Tibial nerve (tissue), 4 donors: ENCODE measurements around the gene DDX1. TPM values are rescaled to one million over a fixed set of nuclear protein-coding genes. Genes with fewer than 3 reads are reported as not detected.

Source experiments
- DNase-seq, 2 donors: peaks; one replicate each; pipeline ENCODE4 v3.0.0-alpha.2; 2019; ENCODE audit warnings: low spot score in 2 of 2
- H3K27ac ChIP-seq, 4 donors: fragments of 200-600 bp; sonication (generic) in 3 of 4; one replicate each; pipeline ENCODE4 v1.5.1; 2017 to 2019; ENCODE audit warnings: mild to moderate bottlenecking in 1 of 4
- H3K27me3 ChIP-seq, 2 donors: fragments of 200-600 bp; sonication (generic) in 1 of 2; one replicate each; pipeline versions ENCODE4 v1.5.1 to v1.6.0; 2017 to 2019
- H3K36me3 ChIP-seq, 3 donors: fragments of 200-600 bp; sonication (generic); one replicate each; pipeline ENCODE4 v1.5.1; 2018 to 2019
- H3K4me1 ChIP-seq, 4 donors: fragments of 200-600 bp; sonication (generic) in 3 of 4; one replicate each; pipeline ENCODE4 v1.5.1; 2017 to 2019
- H3K4me3 ChIP-seq, 4 donors: fragments of 200-600 bp; sonication (generic) in 3 of 4; one replicate each; pipeline ENCODE4 v1.5.1; 2017 to 2019; ENCODE audit warnings: mild to moderate bottlenecking in 1 of 4, moderate library complexity in 1 of 4
- H3K9me3 ChIP-seq, 4 donors: fragments of 200-600 bp; sonication (generic) in 3 of 4; one replicate each; pipeline ENCODE4 v1.5.1; 2017 to 2019
- EP300 ChIP-seq, 2 donors: sonication (generic); formaldehyde crosslinking; IDR thresholded peaks; one replicate each; pipeline ENCODE4 v1.6.1; 2017; ENCODE audit warnings: antibody characterized with exemption in 2 of 2, mild to moderate bottlenecking in 1 of 2
- POLR2A ChIP-seq, 2 donors: fragments of 450-650 bp; IDR thresholded peaks; one replicate each; pipeline ENCODE4 v1.6.1; 2017; ENCODE audit warnings: antibody characterized with exemption in 2 of 2, mild to moderate bottlenecking in 2 of 2, moderate library complexity in 2 of 2
- WGBS, 2 donors: methylation state at CpG; one replicate each; pipeline ENCODE4 v1.1.5; 2018; 5-methylcytosine and 5-hydroxymethylcytosine counted together
- total RNA-seq, 4 donors: library from RNA; depleted of rRNA; stranded (reverse); fragments of >200 nt; gene quantifications; one replicate each; pipeline ENCODE4 v1.1.0, GENCODE V29; 2016
- TF ChIP-seq, protein P1 (sequence below), 5 experiments: fragments of 200-600 bp in 3 of 5; fragments of 450-650 bp in 2 of 5; sonication (generic) in 3 of 5; IDR thresholded peaks; one replicate each; pipeline ENCODE4 v1.5.1; 2016 to 2019; ENCODE audit warnings: antibody characterized with exemption in 5 of 5, mild to moderate bottlenecking in 3 of 5, moderate library complexity in 2 of 5

The DDX1 gene
- total RNA-seq, 4 donors from 2014 or later = 54.9 to 64.7 (median 57.3) TPM

- Histone ChIP-seq H3K4me1 (no peaks in the 10 kb centered on the region), H3K36me3 (no peaks in the 10 kb centered on the region), H3K9me3 (no peaks in the 10 kb centered on the region), H3K27ac (no peak overlapping the region), H3K27me3 (no peaks in the 10 kb centered on the region), H3K4me3 (no peak overlapping the region)
- WGBS, 2 donors = 90 to 92% methylated on average over 9 of the region's 9 CpGs
- TF ChIP-seq POLR2A (IDR thresholded peaks at IDR 0.05) (no peak), EP300 (IDR thresholded peaks at IDR 0.05) (no peak)
- TF ChIP-seq, protein P1, sequence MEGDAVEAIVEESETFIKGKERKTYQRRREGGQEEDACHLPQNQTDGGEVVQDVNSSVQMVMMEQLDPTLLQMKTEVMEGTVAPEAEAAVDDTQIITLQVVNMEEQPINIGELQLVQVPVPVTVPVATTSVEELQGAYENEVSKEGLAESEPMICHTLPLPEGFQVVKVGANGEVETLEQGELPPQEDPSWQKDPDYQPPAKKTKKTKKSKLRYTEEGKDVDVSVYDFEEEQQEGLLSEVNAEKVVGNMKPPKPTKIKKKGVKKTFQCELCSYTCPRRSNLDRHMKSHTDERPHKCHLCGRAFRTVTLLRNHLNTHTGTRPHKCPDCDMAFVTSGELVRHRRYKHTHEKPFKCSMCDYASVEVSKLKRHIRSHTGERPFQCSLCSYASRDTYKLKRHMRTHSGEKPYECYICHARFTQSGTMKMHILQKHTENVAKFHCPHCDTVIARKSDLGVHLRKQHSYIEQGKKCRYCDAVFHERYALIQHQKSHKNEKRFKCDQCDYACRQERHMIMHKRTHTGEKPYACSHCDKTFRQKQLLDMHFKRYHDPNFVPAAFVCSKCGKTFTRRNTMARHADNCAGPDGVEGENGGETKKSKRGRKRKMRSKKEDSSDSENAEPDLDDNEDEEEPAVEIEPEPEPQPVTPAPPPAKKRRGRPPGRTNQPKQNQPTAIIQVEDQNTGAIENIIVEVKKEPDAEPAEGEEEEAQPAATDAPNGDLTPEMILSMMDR (IDR thresholded peaks at IDR 0.05) = no peak
- DNase-seq = no peak
These were observed 63.0 kb downstream of the DDX1 start for GRCh38 chr2:15654727-15655073.

DNA sequence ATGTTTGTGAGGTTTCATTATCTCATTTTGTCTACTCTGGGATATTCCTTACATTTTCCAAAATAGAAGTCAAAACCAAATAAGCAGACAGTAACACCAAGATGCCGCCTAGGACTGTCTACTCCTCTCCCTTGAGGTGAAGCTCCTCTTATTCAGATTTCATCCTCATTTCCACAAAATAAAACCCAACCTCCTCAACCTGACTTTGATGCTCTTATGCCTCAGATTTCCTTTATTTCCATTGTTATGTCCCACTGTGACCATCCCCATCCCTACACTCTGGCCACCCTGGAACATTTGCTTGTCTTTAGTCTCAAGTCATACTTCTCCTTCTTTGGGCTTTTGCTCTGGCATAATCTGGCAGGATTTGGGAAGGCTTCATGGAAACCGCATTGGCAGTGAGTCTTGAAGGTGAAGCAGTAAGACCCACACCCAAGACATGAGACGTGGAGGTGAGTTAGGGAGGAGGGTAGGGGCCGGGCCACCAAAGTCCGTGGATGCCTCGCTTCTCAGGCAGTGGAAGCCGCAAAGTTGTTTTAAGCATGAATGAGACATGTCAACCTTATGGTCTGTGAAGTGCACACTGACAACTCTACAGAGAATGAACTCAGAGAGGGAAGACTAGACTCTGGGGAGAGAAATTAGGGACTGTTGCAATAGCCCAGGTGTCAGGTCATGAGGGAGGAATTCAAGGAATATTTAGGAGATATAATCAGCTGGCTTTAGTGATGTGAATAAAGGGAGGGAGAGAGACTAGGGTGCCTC lies 63.6 kb downstream of the DDX1 start:
- TF ChIP-seq POLR2A (IDR thresholded peaks at IDR 0.05) = no peak
- TF ChIP-seq, protein P1 (IDR thresholded peaks at IDR 0.05) = no peak
- TF ChIP-seq EP300 (IDR thresholded peaks at IDR 0.05) = no peak
- Histone ChIP-seq H3K27ac (no peak overlapping the region), H3K9me3 (no peaks in the 10 kb centered on the region), H3K4me1 (no peaks in the 10 kb centered on the region), H3K4me3 (no peak overlapping the region), H3K36me3 (no peaks in the 10 kb centered on the region), H3K27me3 (no peaks in the 10 kb centered on the region)
- DNase-seq = no peak
- WGBS, 2 donors = 92 to 95% methylated on average over 7 of the region's 7 CpGs

DNA sequence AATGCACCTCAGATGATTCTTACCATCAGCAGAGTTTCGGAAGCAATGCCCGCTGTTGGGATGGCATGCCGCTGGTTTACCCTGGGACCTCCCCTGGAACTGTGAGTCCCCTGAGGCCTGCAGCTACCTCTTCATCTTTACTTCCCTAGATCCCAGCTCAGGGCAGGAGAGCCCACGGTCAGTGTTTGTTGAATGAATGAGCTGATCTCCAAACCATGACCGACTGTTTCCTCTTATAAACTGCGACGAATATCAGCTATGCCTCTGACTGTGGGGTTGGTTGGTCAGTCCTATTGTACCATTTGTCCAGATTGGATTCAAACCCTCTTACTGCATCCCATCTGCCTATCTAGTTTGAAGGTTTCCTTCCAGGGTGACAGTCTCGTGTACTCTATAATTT lies 64.4 kb downstream of the DDX1 start:
- Histone ChIP-seq H3K27me3 (no peaks in the 10 kb centered on the region), H3K9me3 (no peaks in the 10 kb centered on the region), H3K4me3 (no peak overlapping the region), H3K27ac (no peak overlapping the region), H3K36me3 (no peaks in the 10 kb centered on the region), H3K4me1 (no peaks in the 10 kb centered on the region)
- WGBS, 2 donors = 78 to 79% methylated on average over 8 of the region's 8 CpGs
- TF ChIP-seq POLR2A (IDR thresholded peaks at IDR 0.05) (no peak), EP300 (IDR thresholded peaks at IDR 0.05) (no peak)
- DNase-seq = no peak

DNA sequence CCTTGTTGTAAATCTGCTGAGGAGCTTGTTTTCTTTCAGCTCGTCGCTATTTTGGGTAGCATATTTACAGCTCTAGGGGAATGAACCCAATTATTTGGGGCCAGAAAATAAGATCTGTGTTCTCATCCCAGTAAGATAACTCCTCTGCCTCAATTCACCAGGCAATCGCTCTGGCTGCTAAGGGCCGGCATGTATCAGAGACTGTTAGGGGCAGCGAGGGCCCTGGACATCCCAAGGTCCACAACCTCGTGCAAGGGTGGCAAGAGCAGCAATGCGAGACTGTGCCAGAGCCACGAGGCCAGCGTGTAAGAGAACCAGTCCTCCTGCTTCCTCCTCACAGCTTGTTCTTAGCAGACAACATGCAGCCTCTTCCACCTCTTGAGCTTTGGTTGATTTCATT lies 66.1 kb downstream of the DDX1 start:
- TF ChIP-seq POLR2A (IDR thresholded peaks at IDR 0.05) (no peak), EP300 (IDR thresholded peaks at IDR 0.05) (no peak)
- TF ChIP-seq, protein P1 (IDR thresholded peaks at IDR 0.05) = no peak
- 77 to 88% methylated on average over 9 of the region's 9 CpGs for WGBS, 2 donors
- H3K9me3 ChIP-seq = no peaks in the 10 kb centered on the region
- no peak overlapping the region for H3K4me3 ChIP-seq
- DNase-seq = no peak
- H3K4me1 ChIP-seq = no peaks in the 10 kb centered on the region
- no peaks in the 10 kb centered on the region for H3K36me3 ChIP-seq
- H3K27ac ChIP-seq = no peak overlapping the region
- H3K27me3 ChIP-seq = no peaks in the 10 kb centered on the region

DNA sequence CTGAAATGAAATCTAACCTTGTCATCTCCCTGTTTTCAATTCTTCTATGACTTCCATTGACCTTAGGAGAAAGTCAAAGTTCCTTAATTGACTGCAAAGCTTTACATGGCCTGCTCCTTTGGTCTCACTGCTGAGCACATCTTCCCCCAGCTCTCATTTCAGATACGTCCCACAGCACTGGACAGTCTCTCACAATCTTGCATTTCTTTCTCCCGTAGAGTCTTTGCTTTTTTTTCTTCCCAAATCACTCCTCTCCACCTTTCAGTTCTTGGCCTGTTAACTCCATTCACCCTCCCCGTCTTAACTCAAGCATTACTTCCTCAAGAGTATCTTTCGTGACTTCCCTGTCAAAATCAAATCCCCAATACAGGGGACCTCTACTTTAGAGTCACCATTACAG lies 67.2 kb downstream of the DDX1 start:
- Histone ChIP-seq H3K4me3 (no peak overlapping the region), H3K4me1 (no peaks in the 10 kb centered on the region), H3K27ac (no peak overlapping the region), H3K36me3 (no peaks in the 10 kb centered on the region), H3K9me3 (no peaks in the 10 kb centered on the region), H3K27me3 (no peaks in the 10 kb centered on the region)
- DNase-seq = no peak
- WGBS, 2 donors = 93% methylated on average over 4 of the region's 4 CpGs
- TF ChIP-seq, protein P1 (IDR thresholded peaks at IDR 0.05) = no peak
- TF ChIP-seq EP300 (IDR thresholded peaks at IDR 0.05) (no peak), POLR2A (IDR thresholded peaks at IDR 0.05) (no peak)
